K562 (cell line): ENCODE data around the gene TRIM65. TPM values are rescaled to one million over a fixed set of nuclear protein-coding genes. Genes with fewer than 3 reads are reported as not detected.

ENCODE experiments used
- BACH1 ChIP-seq: fragments of 200-800 bp; sonication (Bioruptor generic); IDR thresholded peaks from 2 replicates; pipeline ENCODE4 v1.6.1; 2016; ENCODE audit warnings: missing genetic modification characterization, missing compliant biosample characterization
- BCLAF1 ChIP-seq, 2 experiments: fragments of 450-650 bp in 1 of 2; IDR thresholded peaks; 2 replicates each; pipeline ENCODE4 v1.6.1; 2011 to 2017; ENCODE audit warnings: low read depth in 2 of 2, antibody characterized with exemption in 1 of 2, borderline replicate concordance in 1 of 2, low read length in 1 of 2, mild to moderate bottlenecking in 1 of 2, mixed read lengths in 1 of 2; ENCODE audit not compliant: control insufficient read depth in 1 of 2
- CUX1 ChIP-seq: fragments of 200-800 bp; sonication (Bioruptor generic); IDR thresholded peaks from 2 replicates; pipeline ENCODE4 v1.6.1; 2016; ENCODE audit warnings: missing genetic modification characterization, missing compliant biosample characterization
- DDX20 ChIP-seq: fragments of 450-650 bp; IDR thresholded peaks from 2 replicates; pipeline ENCODE4 v1.6.1; 2016; ENCODE audit warnings: missing genetic modification characterization, low read depth, mild to moderate bottlenecking, missing compliant biosample characterization, moderate library complexity
- HNRNPUL1 ChIP-seq: fragments of 200-400 bp; formaldehyde crosslinking; IDR thresholded peaks from 2 replicates; pipeline ENCODE4 v1.6.1; 2017; ENCODE audit warnings: low read length
- MECOM ChIP-seq: fragments of 250-450 bp; sonication (Bioruptor Pico); IDR thresholded peaks from 2 replicates; pipeline ENCODE4 v1.8.0; 2022; ENCODE audit warnings: inconsistent platforms
- MED1 ChIP-seq: sonication (generic); formaldehyde crosslinking; IDR thresholded peaks from 2 replicates; pipeline ENCODE4 v1.8.1; 2023; ENCODE audit warnings: missing genetic modification reagents, borderline replicate concordance
- MYBL2 ChIP-seq, 2 experiments: fragments of 450-650 bp in 1 of 2; sonication (generic) in 1 of 2; formaldehyde crosslinking in 1 of 2; IDR thresholded peaks; 2 replicates each; pipeline versions ENCODE4 v1.6.1 to v1.8.1; 2017 to 2022; ENCODE audit warnings: borderline replicate concordance in 1 of 2, inconsistent platforms in 1 of 2, low read depth in 1 of 2, mild to moderate bottlenecking in 1 of 2, missing genetic modification reagents in 1 of 2, moderate library complexity in 1 of 2
- RAD21 ChIP-seq, 2 experiments: fragments of 250-450 bp in 1 of 2; fragments of 450-650 bp in 1 of 2; sonication (Bioruptor Pico) in 1 of 2; formaldehyde crosslinking in 1 of 2; IDR thresholded peaks in 1 of 2; conservative IDR thresholded peaks in 1 of 2; 2 replicates each; pipeline versions ENCODE4 v1.4.0 to v1.8.0; 2020 to 2022; ENCODE audit warnings: mild to moderate bottlenecking in 2 of 2, moderate library complexity in 1 of 2
- RUNX1 ChIP-seq: sonication (generic); IDR thresholded peaks from 2 replicates; pipeline ENCODE4 v1.6.1; 2016; ENCODE audit warnings: antibody characterized with exemption, low read depth
- SIN3B ChIP-seq: fragments of 450-650 bp; IDR thresholded peaks from 2 replicates; pipeline ENCODE4 v1.6.1; 2017; ENCODE audit warnings: low read depth, mild to moderate bottlenecking, moderate library complexity
- SOX6 ChIP-seq: fragments of 450-650 bp; IDR thresholded peaks from 2 replicates; pipeline ENCODE4 v1.6.1; 2014; ENCODE audit warnings: mild to moderate bottlenecking
- TEAD2 ChIP-seq: fragments of 450-650 bp; IDR thresholded peaks from 2 replicates; pipeline ENCODE4 v1.6.1; 2016; ENCODE audit warnings: missing genetic modification characterization, control low read depth, missing compliant biosample characterization
- TFAP4 ChIP-seq: sonication (generic); formaldehyde crosslinking; IDR thresholded peaks from 2 replicates; pipeline ENCODE4 v1.8.0; 2022; ENCODE audit warnings: missing genetic modification reagents, mild to moderate bottlenecking, moderate library complexity, borderline replicate concordance
- WHSC1 ChIP-seq: IDR thresholded peaks from one replicate; pipeline ENCODE4 v1.6.1; 2012; ENCODE audit warnings: low read length, control low read depth, inconsistent platforms
- XRCC3 ChIP-seq: fragments of 450-650 bp; IDR thresholded peaks from 2 replicates; pipeline ENCODE4 v1.6.1; 2017; ENCODE audit warnings: mild to moderate bottlenecking, moderate library complexity
- ZNF134 ChIP-seq: fragments of 250-450 bp; sonication (Bioruptor Pico); conservative IDR thresholded peaks from 2 replicates; pipeline ENCODE4 v1.4.0; 2020
- ZNF354B ChIP-seq: fragments of 250-450 bp; sonication (Bioruptor Pico); IDR thresholded peaks from 2 replicates; pipeline ENCODE4 v1.4.0; 2020
- ZNF436 ChIP-seq: fragments of 250-450, 450-650 bp; sonication (Bioruptor Pico); formaldehyde crosslinking; IDR thresholded peaks from 2 replicates; pipeline ENCODE4 v1.7.0; 2020; ENCODE audit warnings: mild to moderate bottlenecking
- ZNF766 ChIP-seq: fragments of 200-800 bp; sonication (Bioruptor generic); conservative IDR thresholded peaks from 2 replicates; pipeline ENCODE4 v1.6.1; 2016; ENCODE audit warnings: missing genetic modification characterization, missing compliant biosample characterization
- ZZZ3 ChIP-seq: fragments of 450-650 bp; IDR thresholded peaks from 2 replicates; pipeline ENCODE4 v1.6.1; 2016; ENCODE audit warnings: antibody characterized with exemption, mild to moderate bottlenecking, moderate library complexity
- polyA plus RNA-seq, 8 experiments: library from polyadenylated mRNA; depleted of rRNA in 4 of 8; stranded (reverse) in 5 of 8; unstranded in 3 of 8; fragments of >200 nt; fragmentation: Nextera tagmentation in 2 of 8; fragmentation: Illumina TruSeq in 1 of 8; extraction: Ambion mirVana in 2 of 8; extraction: Trizol in 1 of 8; gene quantifications; 2 replicates each; pipeline versions ENCODE4 v1.2.1 to v1.2.3, GENCODE V29; 2011 to 2014; ENCODE audit warnings: inconsistent platforms in 1 of 8, missing spikeins in 1 of 8
- total RNA-seq, 7 experiments: library from RNA; depleted of rRNA in 6 of 7; stranded (reverse); fragments of >200 nt in 6 of 7; fragmentation: Illumina TruSeq in 2 of 7; extraction: Trizol in 2 of 7; gene quantifications; 2 replicates each; pipeline versions ENCODE4 v1.2.1 to v1.2.3, GENCODE V29; 2011 to 2021; ENCODE audit warnings: low replicate concordance in 1 of 7

The TRIM65 gene
- total and polyA plus RNA-seq, 9 of the 15 experiments (the other 6 are each of a cell fraction or from before 2014, with no cell fraction given) = 2.8 to 45.7 (median 22.9) TPM

- TF ChIP-seq CUX1 (CRISPR knock-in tag) (no peak), WHSC1 (no peak), MECOM (CRISPR knock-in tag) (no peak), MYBL2 (IDR thresholded peaks at IDR 0.05; ENCODE audit: low read depth) (no peak), MYBL2 (CRISPR knock-in tag; IDR thresholded peaks at IDR 0.05; ENCODE audit: borderline replicate concordance) (no peak), MED1 (no peak), DDX20 (tag) (no peak), TEAD2 (tag) (no peak), BCLAF1 (IDR thresholded peaks at IDR 0.05; ENCODE audit: borderline replicate concordance in 1 of 2, control insufficient read depth in 1 of 2, low read depth in 2 of 2, low read length in 1 of 2) (no peak), ZNF354B (no peak), RUNX1 (no peak), ZZZ3 (no peak), SOX6 (no peak), HNRNPUL1 (no peak), ZNF134 (no peak), ZNF436 (CRISPR knock-in tag) (no peak), ZNF766 (CRISPR knock-in tag) (no peak), TFAP4 (CRISPR knock-in tag) (no peak), RAD21 (CRISPR knock-in tag; conservative IDR thresholded peaks at IDR 0.05 in 1 of 2, IDR thresholded peaks at IDR 0.05 in 1 of 2) (peak in 1 of 2 experiments; percentile 34; a peak in 2 of 4 replicates), BACH1 (no peak), SIN3B (no peak), XRCC3 (no peak)
Measured at GRCh38 chr17:75877752-75878173, 19.0 kb downstream of the TRIM65 start (continued).
